Activated T-helper 2 cell treated with anti-CD3 and anti-CD28 coated beads, Interferon-gamma antibody, Interleukin-2, Interleukin-4, amounts not matched to agents 10 μg/mL and 5 μg/mL and 100 μg/mL, durations not matched to agents 14 hours and 24 hours and 36 hours (primary cell): ENCODE data around the gene TAF9. TPM values are rescaled to one million over a fixed set of nuclear protein-coding genes. Genes with fewer than 3 reads are reported as not detected.

ENCODE experiments used
- DNase-seq: peaks from one replicate; pipeline ENCODE4 v3.0.0; 2021; ENCODE audit warnings: low spot score
- H3K27ac Mint-ChIP-seq: one replicate; pipeline ENCODE4 v1.8.0; 2021; ENCODE audit warnings: mixed read lengths
- H3K27me3 Mint-ChIP-seq: one replicate; pipeline ENCODE4 v1.8.0; 2021; ENCODE audit warnings: low read depth, mixed read lengths
- H3K36me3 Mint-ChIP-seq: one replicate; pipeline ENCODE4 v1.8.0; 2021; ENCODE audit warnings: low read depth, mixed read lengths
- H3K4me1 Mint-ChIP-seq: one replicate; pipeline ENCODE4 v1.8.0; 2021; ENCODE audit warnings: low read depth, mixed read lengths
- H3K4me3 Mint-ChIP-seq: one replicate; pipeline ENCODE4 v1.8.0; 2021; ENCODE audit warnings: low read depth, mild to moderate bottlenecking, moderate library complexity, mixed read lengths
- H3K9me3 Mint-ChIP-seq: one replicate; pipeline ENCODE4 v1.8.0; 2021; ENCODE audit warnings: mixed read lengths
- intact Hi-C: fragments of 100-400 bp; cut with micrococcal nuclease; formaldehyde crosslinking; loops from one replicate; pipeline ENCODE4 v1.15.1; 2023
- total RNA-seq: library from RNA; stranded (reverse); gene quantifications from 2 replicates; pipeline ENCODE4 v1.2.3, GENCODE V29; 2022

TAF9 gene
- total RNA-seq, 1 donor from 2014 or later: 58.0 TPM

GRCh38 chr5:69331528-69332445, 37.5 kb downstream of the TAF9 start:
- Mint-ChIP-seq H3K4me1 (peaks cover 14% of the 10 kb centered on the region), H3K27me3 (no peaks in the 10 kb centered on the region), H3K27ac (peak overlapping the region; percentile 46), H3K36me3 (peaks cover 3% of the 10 kb centered on the region), H3K4me3 (peak overlapping the region; percentile 91), H3K9me3 (peaks cover 4% of the 10 kb centered on the region)
- intact Hi-C loops: loop anchor here (1.0 to 10.0 kb wide), 5 partner anchors 38 to 164 kb away; partner anchors contain the start of genes AK6, CCNB1, CENPH and RAD17
- no peak for DNase-seq

GRCh38 chr5:69329905-69330489, 39.3 kb downstream of the TAF9 start:
- Mint-ChIP-seq H3K36me3 (peaks cover 3% of the 10 kb centered on the region), H3K27me3 (no peaks in the 10 kb centered on the region), H3K9me3 (peaks cover 4% of the 10 kb centered on the region), H3K4me3 (no peak overlapping the region), H3K27ac (no peak overlapping the region), H3K4me1 (peaks cover 14% of the 10 kb centered on the region)
- no peak for DNase-seq
- intact Hi-C loops: loop anchor here (5.0 to 10.0 kb wide), 3 partner anchors 65 to 163 kb away; partner anchors contain the start of gene CCNB1

- Mint-ChIP-seq H3K4me1 (peaks cover 3% of the 10 kb centered on the region), H3K27ac (no peak overlapping the region), H3K4me3 (no peak overlapping the region), H3K9me3 (no peaks in the 10 kb centered on the region), H3K27me3 (no peaks in the 10 kb centered on the region), H3K36me3 (no peaks in the 10 kb centered on the region)
- no peak for DNase-seq
- intact Hi-C loops: no loop called here
Observed at GRCh38 chr5:69326365-69326764, 43.0 kb downstream of the TAF9 start.

- Mint-ChIP-seq H3K9me3 (no peaks in the 10 kb centered on the region), H3K36me3 (peaks cover 27% of the 10 kb centered on the region), H3K4me3 (no peak overlapping the region), H3K27ac (no peak overlapping the region), H3K27me3 (no peaks in the 10 kb centered on the region), H3K4me1 (peaks cover 3% of the 10 kb centered on the region)
- intact Hi-C loops: no loop called here
- DNase-seq: no peak
Observed at GRCh38 chr5:69317391-69317790, 51.9 kb downstream of the TAF9 start.

GRCh38 chr5:69315972-69316371, 53.3 kb downstream of the TAF9 start:
- no peaks in the 10 kb centered on the region for H3K27me3 Mint-ChIP-seq
- DNase-seq: no peak
- peaks cover 3% of the 10 kb centered on the region for H3K4me1 Mint-ChIP-seq
- intact Hi-C loops: no loop called here
- no peak overlapping the region for H3K4me3 Mint-ChIP-seq
- H3K27ac Mint-ChIP-seq: no peak overlapping the region
- H3K36me3 Mint-ChIP-seq: peaks cover 32% of the 10 kb centered on the region
- H3K9me3 Mint-ChIP-seq: no peaks in the 10 kb centered on the region

Other genes starting within 250 kb of the TAF9 start
- 152 and 164 TPM in 2 replicates for gene CCNB1, start 202.4 kb downstream of the TAF9 start, total RNA-seq
- gene CENPH, start 179.9 kb downstream of the TAF9 start, total RNA-seq: 35.3 and 37.0 TPM in 2 replicates
- gene CDK7, start 134.6 kb downstream of the TAF9 start, total RNA-seq: 46.0 and 49.4 TPM in 2 replicates
- 10.0 and 10.1 TPM in 2 replicates for gene CCDC125, start 36.7 kb downstream of the TAF9 start, total RNA-seq
- gene AK6, start within 50 bp of the TAF9 start, total RNA-seq: 59.8 and 60.1 TPM in 2 replicates
- gene RAD17, start 298 bp upstream of the TAF9 start, total RNA-seq: 24.7 and 28.0 TPM in 2 replicates
- 0.14 and 0.16 TPM in 2 replicates for gene MARVELD2, start 45.6 kb upstream of the TAF9 start, total RNA-seq
- gene OCLN, start 123.3 kb upstream of the TAF9 start, total RNA-seq: 0.11 and 0.21 TPM in 2 replicates
- gene GTF2H2C, start 190.7 kb upstream of the TAF9 start, total RNA-seq: 49.5 and 49.7 TPM in 2 replicates